Glutamatergic neuron (in vitro differentiated cells): ENCODE results near the gene NR1D1. TPM values are rescaled to one million over a fixed set of nuclear protein-coding genes. Genes with fewer than 3 reads are reported as not detected.

ENCODE experiments used
- DNase-seq: peaks from one replicate; pipeline ENCODE4 v3.0.0; 2022
- H3K27ac Mint-ChIP-seq: one replicate; pipeline ENCODE4 v1.8.0; 2020; ENCODE audit warnings: mild to moderate bottlenecking, mixed read lengths, inconsistent platforms; ENCODE audit not compliant: unreplicated experiment
- H3K27me3 Mint-ChIP-seq: one replicate; pipeline ENCODE4 v1.8.0; 2020; ENCODE audit warnings: mild to moderate bottlenecking, moderate library complexity, mixed read lengths, inconsistent platforms; ENCODE audit not compliant: unreplicated experiment
- H3K36me3 Mint-ChIP-seq: one replicate; pipeline ENCODE4 v1.8.0; 2020; ENCODE audit warnings: mild to moderate bottlenecking, mixed read lengths, inconsistent platforms; ENCODE audit not compliant: unreplicated experiment
- H3K4me1 Mint-ChIP-seq: one replicate; pipeline ENCODE4 v1.8.0; 2020; ENCODE audit warnings: mild to moderate bottlenecking, low read depth, mixed read lengths, inconsistent platforms; ENCODE audit not compliant: unreplicated experiment
- H3K4me3 Mint-ChIP-seq: one replicate; pipeline ENCODE4 v1.8.0; 2020; ENCODE audit warnings: mild to moderate bottlenecking, mixed read lengths, inconsistent platforms; ENCODE audit not compliant: unreplicated experiment
- H3K9me3 Mint-ChIP-seq: one replicate; pipeline ENCODE4 v1.8.0; 2020; ENCODE audit warnings: mild to moderate bottlenecking, moderate library complexity, mixed read lengths, inconsistent platforms; ENCODE audit not compliant: unreplicated experiment
- total RNA-seq: library from RNA; stranded (reverse); fragmentation: NEBNext Ultra II Directional; extraction: Animal tissue kit (Norgen Biotek cat#: 25700); gene quantifications from one replicate; pipeline ENCODE4 v1.2.1, GENCODE V29; 2021; ENCODE audit not compliant: unreplicated experiment
- TF ChIP-seq, protein P1 (sequence below): fragments of 200-600 bp; sonication (generic); IDR thresholded peaks from one replicate; pipeline ENCODE4 v1.5.0; 2021; ENCODE audit not compliant: partially characterized antibody, unreplicated experiment

Gene NR1D1
- total RNA-seq, 1 donor from 2014 or later, result 1.3 TPM

DNA sequence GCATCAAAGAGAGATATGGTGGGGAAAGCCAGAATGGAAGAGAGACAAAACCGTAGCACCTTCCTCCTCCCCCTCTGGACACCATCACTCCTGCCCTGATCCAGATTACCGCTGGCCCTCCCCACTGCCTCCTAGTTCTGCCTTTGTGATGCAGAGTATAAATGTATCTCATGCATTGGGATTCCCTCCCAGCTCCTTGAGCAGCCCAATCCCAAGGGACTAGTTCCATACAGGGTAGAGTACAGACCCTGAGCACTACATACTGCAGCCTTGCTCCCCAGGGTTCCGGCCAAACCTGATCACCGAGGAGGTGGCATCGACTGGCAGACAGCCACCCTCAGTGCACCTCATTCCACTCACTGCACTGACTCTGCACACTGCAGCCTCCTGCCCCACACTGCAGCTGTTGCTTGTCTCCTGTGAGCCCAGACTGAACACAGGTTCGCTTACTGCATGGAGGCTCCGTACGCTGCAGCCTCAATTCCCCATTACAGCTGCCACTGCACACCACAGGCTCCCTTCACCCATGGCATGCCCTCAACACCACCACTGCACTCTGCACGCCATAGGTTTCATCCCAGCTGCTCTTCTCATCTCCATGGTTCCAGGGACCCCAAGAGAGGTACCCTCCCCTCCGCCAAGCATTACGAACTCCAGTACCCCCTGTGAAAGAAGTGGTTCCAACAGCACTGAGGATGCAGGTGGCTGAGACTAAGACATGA is 39.3 kb downstream of the NR1D1 start:
- TF ChIP-seq, protein P1, sequence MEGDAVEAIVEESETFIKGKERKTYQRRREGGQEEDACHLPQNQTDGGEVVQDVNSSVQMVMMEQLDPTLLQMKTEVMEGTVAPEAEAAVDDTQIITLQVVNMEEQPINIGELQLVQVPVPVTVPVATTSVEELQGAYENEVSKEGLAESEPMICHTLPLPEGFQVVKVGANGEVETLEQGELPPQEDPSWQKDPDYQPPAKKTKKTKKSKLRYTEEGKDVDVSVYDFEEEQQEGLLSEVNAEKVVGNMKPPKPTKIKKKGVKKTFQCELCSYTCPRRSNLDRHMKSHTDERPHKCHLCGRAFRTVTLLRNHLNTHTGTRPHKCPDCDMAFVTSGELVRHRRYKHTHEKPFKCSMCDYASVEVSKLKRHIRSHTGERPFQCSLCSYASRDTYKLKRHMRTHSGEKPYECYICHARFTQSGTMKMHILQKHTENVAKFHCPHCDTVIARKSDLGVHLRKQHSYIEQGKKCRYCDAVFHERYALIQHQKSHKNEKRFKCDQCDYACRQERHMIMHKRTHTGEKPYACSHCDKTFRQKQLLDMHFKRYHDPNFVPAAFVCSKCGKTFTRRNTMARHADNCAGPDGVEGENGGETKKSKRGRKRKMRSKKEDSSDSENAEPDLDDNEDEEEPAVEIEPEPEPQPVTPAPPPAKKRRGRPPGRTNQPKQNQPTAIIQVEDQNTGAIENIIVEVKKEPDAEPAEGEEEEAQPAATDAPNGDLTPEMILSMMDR, result no peak
- Mint-ChIP-seq H3K27ac (peak overlapping the region; percentile 68), H3K4me1 (peaks cover 27% of the 10 kb centered on the region), H3K36me3 (no peaks in the 10 kb centered on the region), H3K27me3 (peaks cover 9% of the 10 kb centered on the region), H3K4me3 (peak overlapping the region; percentile 25), H3K9me3 (peaks cover 4% of the 10 kb centered on the region)
- DNase-seq, result no peak

DNA sequence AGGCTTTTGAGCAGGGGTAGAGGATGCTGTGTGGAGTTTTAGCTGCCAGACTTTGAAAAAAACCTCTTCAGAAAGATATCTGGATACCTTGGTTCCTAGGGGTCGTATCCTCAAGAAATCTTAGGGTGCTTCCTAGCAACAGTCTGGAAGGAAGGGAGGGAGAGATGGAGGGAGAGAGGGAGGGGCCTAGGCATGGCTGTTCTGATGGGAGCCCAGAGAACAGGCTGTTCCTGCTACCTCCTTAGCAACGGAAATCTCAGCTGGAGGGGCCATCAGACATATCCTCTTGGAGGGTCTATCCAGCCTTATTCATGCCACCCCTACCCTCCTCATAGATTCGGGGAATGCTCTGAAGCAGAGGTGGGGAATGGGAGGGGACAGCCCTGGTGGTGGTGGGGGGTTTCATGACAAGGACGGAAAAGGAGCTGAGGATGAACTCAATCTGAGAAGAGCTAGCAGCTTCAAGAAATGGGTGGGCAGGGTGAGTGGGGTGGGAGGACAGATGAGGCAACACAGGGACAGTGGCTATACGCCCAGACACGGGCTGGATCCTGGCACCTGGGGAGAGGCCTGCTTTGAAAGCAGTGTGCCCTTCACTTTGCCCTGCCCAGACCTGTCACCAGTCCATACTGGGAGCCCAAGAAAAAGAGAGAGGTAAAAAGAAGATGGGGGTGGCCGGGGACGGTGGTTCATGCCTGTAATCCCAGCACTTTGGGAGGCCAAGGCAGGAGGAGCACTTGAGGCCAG is 40.5 kb downstream of the NR1D1 start:
- H3K27ac Mint-ChIP-seq, result no peak overlapping the region
- peaks cover 7% of the 10 kb centered on the region for H3K27me3 Mint-ChIP-seq
- no peaks in the 10 kb centered on the region for H3K36me3 Mint-ChIP-seq
- H3K4me3 Mint-ChIP-seq, result no peak overlapping the region
- TF ChIP-seq, protein P1, result no peak
- H3K9me3 Mint-ChIP-seq, result peaks cover 4% of the 10 kb centered on the region
- DNase-seq, result no peak
- peaks cover 23% of the 10 kb centered on the region for H3K4me1 Mint-ChIP-seq

DNA sequence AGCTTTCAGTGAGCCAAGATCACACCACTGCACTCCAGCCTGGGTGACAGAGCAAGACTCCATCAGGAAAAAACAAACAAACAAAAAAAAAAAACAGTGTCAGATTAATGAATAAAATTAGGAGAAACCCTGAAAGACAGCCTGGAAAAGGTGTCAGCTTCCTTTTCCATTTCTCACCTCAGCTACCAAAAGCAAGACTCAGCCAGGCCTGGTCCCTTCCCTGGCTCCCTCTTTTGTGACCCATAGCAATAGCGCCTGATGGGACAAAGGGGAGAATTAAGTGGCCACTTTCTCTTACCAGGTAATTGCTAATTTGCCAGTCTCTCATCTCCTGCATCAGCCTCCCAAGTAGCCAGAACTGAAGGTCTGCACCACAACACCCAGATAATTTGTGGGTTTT is 41.5 kb downstream of the NR1D1 start:
- peaks cover 17% of the 10 kb centered on the region for H3K4me1 Mint-ChIP-seq
- TF ChIP-seq, protein P1, result no peak
- no peak overlapping the region for H3K4me3 Mint-ChIP-seq
- peaks cover 5% of the 10 kb centered on the region for H3K9me3 Mint-ChIP-seq
- no peak overlapping the region for H3K27ac Mint-ChIP-seq
- H3K36me3 Mint-ChIP-seq, result no peaks in the 10 kb centered on the region
- DNase-seq, result no peak
- H3K27me3 Mint-ChIP-seq, result peaks cover 10% of the 10 kb centered on the region

DNA sequence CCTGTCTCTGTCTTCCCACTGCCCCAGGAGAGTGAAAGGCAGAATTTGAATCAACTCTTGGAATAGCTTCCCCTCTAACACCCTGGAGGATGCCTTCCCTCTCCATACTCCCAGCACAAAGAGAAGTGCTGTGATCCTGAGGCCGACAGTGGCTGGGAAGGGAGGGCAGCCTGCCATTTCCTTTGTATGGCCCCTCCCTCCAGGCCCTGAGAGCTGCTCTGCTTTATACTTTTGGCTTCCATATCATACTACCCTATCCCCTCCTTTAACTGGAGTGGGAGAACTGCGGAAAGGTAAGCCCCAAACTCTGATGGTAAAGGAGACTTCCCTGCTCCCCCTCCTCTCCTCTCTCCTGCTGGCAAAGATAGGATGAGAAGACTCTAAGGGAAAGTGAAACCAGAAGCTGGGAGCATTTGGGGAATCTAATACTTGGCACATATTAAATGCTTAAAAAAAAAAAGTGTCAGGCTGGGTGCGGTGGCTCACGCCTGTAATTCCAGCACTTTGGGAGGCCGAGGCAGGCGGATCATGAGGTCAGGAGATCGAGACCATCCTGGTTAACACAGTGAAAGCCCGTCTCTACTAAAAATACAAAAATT is 42.1 kb downstream of the NR1D1 start:
- no peak for DNase-seq
- no peaks in the 10 kb centered on the region for H3K36me3 Mint-ChIP-seq
- peaks cover 3% of the 10 kb centered on the region for H3K9me3 Mint-ChIP-seq
- H3K4me1 Mint-ChIP-seq, result peaks cover 16% of the 10 kb centered on the region
- peaks cover 8% of the 10 kb centered on the region for H3K27me3 Mint-ChIP-seq
- H3K27ac Mint-ChIP-seq, result no peak overlapping the region
- no peak overlapping the region for H3K4me3 Mint-ChIP-seq
- TF ChIP-seq, protein P1, result no peak
